ENCODE results near the gene NIPBL.
"Not testable (repeated sequence)": the region's sequence is repeated elsewhere in the genome, so short reads cannot be mapped to it uniquely, and the experiment has no call there.

Gene NIPBL

DNA sequence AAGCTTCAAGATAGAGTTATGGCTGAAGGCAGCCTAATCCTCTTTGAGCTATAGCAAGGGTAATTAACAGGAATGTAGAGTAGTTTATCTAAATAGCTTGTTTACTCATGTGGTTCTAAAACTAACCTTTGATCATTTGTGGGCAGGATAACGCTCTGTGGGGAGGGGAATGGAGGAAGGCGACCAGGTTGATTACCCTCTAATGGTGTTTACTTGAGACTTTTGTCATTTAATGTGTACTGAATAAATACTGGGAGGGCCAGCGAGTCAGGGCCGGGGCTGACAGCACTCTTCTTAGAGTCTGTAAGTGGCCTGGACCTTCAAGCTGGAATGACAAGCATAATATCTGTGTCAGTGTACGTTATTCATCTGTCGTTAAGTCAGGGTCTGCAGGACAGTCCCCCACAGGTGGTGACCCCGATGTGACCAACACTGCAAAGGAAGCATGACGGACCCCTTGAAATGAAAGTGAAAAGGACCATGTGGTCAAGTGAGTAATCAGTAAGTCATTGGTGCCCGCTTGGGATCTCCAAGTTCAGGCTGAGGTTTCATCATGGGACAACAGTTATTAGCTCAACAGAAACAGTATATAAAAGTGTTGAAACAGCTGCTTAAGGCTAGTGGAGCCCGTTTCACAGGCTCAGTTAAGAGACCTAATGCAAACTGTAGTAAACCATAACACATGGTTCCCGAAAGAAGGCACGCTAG lies 210.1 kb downstream of the NIPBL start:
- no peak for DNase-seq (ENCODE audit: low read depth in 2 of 2)

DNA sequence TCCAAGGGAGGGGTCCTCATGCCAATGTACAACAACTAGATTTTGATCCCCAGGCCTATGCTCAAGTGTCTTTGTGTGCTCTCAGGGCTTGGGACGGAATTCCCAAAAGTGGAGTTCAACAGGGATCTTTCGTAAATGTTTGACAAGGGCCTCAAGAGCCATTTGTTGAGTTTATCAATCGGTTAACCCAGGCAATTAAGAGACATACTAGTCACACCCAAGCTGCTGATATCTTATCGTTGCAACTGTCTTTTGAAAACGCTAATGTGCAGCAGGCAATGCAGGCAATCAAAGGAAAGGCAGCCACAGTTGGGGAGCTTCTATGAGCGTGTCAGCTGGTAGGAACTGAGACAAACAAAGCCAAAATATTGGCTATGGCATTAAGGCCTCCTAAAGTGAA lies 211.4 kb downstream of the NIPBL start:
- no peak for DNase-seq (ENCODE audit: low read depth in 2 of 2)

DNA sequence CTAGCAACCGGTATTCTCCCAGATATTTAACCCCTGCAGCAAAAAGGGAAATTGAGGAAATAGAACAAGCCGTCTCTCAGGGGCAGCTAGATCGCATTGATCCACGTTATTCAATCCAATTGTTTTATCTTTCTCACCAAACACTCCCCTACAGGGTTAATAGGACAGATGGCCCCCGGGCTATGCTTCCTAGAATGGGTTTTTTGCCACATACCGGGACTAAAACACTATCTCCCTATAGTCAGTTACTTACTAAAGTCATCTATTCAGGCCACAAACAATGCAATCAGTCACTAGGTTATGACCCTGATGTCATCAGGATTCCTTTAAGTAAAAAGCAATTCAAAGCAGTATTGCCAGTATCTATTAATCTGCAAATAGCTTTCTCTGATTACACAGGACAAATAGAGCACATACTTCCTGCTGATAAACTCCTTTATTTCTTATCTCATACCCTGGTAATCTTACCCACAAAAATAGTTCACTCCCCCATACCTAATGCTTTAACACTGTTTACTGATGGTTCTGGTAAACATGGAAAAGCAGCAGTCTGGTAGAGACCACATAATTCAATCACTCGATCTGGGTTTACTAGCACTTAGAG lies 213.7 kb downstream of the NIPBL start:
- no peak for DNase-seq (ENCODE audit: low read depth in 2 of 2)

DNA sequence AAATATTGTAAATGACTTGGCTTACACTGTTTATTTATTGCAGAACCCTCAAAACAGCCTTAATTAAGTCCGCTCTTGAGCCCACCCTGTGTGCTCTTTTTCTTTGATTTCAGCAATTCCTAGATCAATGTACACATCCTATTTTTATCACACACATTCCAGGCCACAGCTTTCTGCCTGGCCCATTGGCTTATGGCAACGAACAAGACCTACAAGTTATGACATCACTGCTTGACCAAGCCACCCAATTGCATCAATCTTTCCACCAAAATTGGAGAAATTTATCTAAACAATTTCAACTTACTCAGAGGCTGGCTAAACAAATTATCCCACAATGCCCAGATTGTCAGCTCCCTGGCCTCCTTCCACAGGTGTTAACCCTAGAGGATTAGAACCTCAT lies 214.2 kb downstream of the NIPBL start:
- no peak for DNase-seq (ENCODE audit: low read depth in 2 of 2)

DNA sequence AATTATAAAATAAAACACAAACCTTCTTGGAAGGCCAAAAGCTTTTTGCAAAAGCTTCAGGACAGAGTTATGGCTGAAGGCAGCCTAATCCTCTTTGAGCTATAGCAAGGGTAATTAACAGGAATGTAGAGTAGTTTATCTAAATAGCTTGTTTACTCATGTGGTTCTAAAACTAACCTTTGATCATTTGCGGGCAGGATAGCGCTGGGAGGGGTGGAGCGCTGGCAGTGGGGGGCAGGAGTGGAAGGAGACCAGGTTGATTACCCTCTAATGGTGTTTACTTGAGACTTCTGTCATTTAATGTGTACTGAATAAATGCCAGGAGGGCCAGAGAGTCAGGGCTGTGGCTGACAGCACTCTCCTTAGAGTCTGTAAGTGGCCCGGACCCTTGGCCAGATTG lies 217.2 kb downstream of the NIPBL start:
- not testable (repeated sequence) for DNase-seq (ENCODE audit: low read depth in 2 of 2)

DNA sequence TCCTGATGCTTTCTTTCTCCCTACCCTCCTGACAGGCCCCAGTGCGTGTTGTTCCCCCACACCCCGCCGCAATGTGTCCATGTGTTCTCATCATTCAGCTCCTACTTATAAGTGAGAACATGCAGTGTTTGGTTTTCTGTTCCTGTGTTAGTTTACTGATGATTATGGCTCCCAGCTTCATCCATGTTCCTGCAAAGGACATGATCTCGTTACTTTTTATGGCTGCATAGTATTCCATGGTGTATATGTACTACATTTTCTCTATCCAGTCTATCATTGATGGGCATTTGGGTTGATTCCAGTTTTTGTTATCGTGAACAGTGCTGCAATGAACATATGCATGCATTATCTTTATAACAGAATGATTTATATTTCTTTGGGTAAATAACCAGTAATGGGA lies 222.7 kb downstream of the NIPBL start:
- not testable (repeated sequence) for DNase-seq (ENCODE audit: low read depth in 2 of 2)

DNA sequence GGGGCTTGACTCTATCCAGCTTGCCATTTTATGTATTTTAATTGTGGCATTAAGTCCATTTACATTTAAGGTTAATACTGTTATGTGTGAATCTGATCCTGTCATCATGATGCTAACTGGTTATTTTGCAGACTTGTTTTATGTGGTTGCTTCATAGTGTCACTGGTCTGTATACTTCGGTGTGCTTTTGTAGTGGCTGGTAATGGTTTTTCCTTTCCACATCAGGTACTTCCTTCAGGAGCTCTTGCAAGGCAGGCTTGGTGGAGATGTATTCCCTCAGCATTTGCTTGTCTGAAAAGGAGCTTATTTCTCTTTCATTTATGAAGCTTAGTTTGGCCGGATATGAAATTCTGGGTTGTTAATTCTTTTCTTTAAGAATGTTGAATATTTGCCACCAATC lies 226.7 kb downstream of the NIPBL start:
- no peak for DNase-seq (ENCODE audit: low read depth in 2 of 2)

DNA sequence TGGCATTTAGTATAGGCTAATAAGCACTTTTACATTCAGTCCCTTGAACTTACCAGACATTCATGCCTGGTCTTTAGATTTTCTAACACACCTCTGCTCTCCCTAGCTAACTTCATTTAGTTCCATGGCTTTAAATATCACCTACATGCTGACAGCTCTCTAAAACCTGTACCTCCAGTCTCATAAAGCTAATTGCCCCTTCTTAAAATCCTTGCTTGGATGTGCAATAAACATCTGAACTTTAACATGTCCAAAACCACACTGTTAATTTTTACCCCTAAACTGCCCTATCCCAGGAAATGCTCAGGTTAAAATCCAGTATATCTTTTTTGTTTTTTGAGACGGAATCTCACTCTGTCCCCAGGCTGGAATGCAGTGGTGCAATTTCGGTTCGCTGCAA lies 232.8 kb downstream of the NIPBL start:
- DNase-seq (ENCODE audit: low read depth in 2 of 2), result no peak

DNA sequence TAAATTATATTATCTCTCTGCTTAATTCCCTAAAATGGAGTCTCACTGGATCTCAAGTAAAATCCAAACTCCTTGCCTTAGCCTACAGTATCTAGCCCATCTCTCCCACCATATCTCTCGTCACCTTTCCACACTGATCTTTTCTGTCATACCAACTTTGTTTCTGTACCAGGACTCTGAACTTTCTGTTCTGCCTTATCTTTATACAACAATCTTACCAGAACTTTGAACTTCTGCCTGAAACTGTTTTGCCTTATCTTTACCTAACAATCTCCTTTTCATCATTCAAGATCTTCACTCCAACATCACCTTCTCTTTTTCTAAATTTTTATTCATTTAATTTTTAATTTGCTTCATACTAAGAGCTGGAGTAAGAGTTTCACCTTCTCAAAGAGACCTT lies 233.6 kb downstream of the NIPBL start:
- DNase-seq (ENCODE audit: low read depth in 2 of 2), result no peak

DNA sequence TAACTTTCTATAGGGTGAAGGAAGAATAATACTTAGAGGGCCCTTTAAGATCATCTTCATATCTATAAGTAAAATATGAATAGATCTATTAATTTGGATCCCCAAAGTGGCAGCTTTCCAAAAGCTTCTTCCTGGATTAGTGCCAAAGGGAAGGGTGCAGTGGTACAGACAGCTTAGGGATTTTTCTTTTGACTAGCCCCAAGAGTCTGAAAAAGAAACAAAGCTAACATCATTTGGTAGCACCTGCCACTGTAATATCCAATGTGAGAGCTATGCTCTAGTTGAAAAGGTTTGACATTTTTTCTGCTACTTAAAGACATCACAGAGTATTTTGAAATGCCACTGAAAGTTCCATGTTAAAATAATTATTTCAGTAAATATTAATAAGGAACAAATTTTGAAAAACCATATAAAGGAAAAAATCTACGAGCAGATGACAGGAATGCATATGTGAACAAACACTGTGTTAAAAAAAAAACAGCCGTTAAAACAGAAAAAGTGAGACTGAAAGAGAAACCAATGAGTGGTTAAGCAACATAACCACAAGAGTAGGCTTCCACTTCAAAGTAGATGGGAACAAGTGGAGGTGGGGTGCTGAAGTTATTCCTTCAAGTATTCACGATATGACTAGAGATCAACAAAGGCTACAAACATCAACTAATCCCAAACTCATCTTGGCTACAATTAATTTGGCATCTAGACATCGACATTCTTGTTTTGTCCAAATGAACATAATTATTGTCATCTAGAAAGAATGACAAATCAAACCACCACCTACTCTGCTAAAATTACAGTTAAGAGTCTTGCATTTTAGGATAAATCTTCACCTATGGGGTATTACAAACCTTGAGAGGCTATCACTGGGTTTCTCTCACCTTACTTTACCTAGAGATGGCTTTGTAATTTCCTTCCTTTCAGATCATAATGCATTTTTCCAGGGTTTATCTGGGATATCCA lies 235.1 kb downstream of the NIPBL start:
- no peak for DNase-seq (ENCODE audit: low read depth in 2 of 2)

DNA sequence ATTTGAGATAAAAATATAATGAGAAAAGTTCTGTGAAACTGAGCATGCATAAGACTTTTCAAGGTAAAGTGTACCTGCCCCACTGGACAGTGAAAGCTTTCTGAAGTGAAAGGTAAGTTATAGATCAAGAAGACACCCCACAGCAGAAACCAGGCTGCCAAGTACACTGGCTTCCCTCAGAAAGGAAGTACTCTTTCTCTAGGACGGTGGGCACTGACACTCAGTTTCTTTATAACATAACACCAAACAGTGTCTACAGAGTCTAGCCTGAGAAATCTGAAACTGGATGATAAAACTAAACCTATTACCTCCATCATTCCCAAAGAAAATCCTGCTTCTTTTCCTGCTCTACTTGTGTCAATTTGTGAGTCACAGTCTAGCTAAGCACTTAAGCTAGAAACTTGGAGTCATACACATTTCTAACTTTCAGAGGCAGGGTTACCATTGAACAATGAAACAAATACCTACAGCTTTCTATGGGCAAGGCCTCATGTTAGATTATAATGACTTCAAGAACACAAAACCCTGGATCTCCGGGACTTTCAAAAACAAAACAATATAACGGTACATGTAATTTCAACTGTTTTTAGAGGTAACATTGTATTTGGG lies 235.9 kb downstream of the NIPBL start:
- no peak for DNase-seq (ENCODE audit: low read depth in 2 of 2)

Data from fibroblast of skin of left biceps (primary cell).